Type B pancreatic cell (in vitro differentiated cells): ENCODE results near the gene RIPPLY2. TPM values are rescaled to one million over a fixed set of nuclear protein-coding genes. Genes with fewer than 3 reads are reported as not detected.

Experiments used
- DNase-seq: peaks from one replicate; pipeline ENCODE4 v3.0.0; 2021; ENCODE audit warnings: mixed read lengths; ENCODE audit not compliant: unreplicated experiment; ENCODE audit errors: extremely low spot score
- H3K27ac Mint-ChIP-seq: 2 replicates; pipeline ENCODE4 v1.8.0; 2021; ENCODE audit warnings: mild to moderate bottlenecking, mixed read lengths
- H3K27me3 Mint-ChIP-seq: 2 replicates; pipeline ENCODE4 v1.8.0; 2021; ENCODE audit warnings: mixed read lengths
- H3K36me3 Mint-ChIP-seq: 2 replicates; pipeline ENCODE4 v1.8.0; 2021; ENCODE audit warnings: mixed read lengths
- H3K4me1 Mint-ChIP-seq: one replicate; pipeline ENCODE4 v1.8.0; 2021; ENCODE audit warnings: mixed read lengths; ENCODE audit not compliant: unreplicated experiment
- H3K4me3 Mint-ChIP-seq: 2 replicates; pipeline ENCODE4 v1.8.0; 2021; ENCODE audit warnings: mild to moderate bottlenecking, mixed read lengths
- H3K9me3 Mint-ChIP-seq: 2 replicates; pipeline ENCODE4 v1.8.0; 2021; ENCODE audit warnings: mixed read lengths
- total RNA-seq: library from RNA; stranded (reverse); gene quantifications from 2 replicates; pipeline ENCODE4 v1.2.1, GENCODE V29; 2021; ENCODE audit warnings: low replicate concordance
- TF ChIP-seq, protein P1 (sequence below): fragments of 200-600 bp; sonication (generic); conservative IDR thresholded peaks from 2 replicates; pipeline ENCODE4 v1.5.0; 2021; ENCODE audit warnings: antibody characterized with exemption, mild to moderate bottlenecking

The RIPPLY2 gene
- total RNA-seq, 1 donor from 2014 or later = 1.8 TPM

DNA sequence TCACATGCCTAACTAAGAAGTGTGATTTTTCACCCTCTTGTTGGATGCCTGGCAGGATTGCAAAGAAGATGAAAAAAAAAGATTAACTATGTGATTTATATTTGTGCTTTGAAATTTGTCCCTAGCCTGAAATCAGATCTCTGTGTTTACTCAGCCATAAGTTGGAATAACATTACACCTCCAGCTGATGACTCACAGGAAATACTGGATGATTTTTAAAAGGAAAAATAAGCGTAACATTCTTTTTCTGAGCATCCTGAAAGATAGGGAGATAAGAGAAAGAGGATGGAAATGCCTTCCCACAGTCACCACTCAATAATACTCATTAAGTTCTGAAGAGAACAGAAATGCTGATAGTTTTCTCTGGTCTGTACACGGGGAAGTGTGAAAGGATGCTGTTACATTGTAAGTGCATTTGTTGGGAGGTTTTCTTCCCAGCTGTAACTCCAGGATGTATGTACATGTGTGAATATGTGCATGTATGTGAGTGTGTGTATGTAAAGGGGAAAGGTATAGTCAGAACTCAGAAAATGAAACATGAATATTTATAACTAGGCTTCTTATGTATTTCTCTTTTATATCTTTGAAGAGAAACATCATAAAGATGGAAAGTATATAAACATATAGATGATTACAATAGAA lies 37.4 kb upstream of the RIPPLY2 start:
- no peaks in the 10 kb centered on the region for H3K4me1 Mint-ChIP-seq
- no peak overlapping the region for H3K4me3 Mint-ChIP-seq
- no peaks in the 10 kb centered on the region for H3K36me3 Mint-ChIP-seq
- TF ChIP-seq, protein P1, sequence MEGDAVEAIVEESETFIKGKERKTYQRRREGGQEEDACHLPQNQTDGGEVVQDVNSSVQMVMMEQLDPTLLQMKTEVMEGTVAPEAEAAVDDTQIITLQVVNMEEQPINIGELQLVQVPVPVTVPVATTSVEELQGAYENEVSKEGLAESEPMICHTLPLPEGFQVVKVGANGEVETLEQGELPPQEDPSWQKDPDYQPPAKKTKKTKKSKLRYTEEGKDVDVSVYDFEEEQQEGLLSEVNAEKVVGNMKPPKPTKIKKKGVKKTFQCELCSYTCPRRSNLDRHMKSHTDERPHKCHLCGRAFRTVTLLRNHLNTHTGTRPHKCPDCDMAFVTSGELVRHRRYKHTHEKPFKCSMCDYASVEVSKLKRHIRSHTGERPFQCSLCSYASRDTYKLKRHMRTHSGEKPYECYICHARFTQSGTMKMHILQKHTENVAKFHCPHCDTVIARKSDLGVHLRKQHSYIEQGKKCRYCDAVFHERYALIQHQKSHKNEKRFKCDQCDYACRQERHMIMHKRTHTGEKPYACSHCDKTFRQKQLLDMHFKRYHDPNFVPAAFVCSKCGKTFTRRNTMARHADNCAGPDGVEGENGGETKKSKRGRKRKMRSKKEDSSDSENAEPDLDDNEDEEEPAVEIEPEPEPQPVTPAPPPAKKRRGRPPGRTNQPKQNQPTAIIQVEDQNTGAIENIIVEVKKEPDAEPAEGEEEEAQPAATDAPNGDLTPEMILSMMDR = no peak
- no peak overlapping the region for H3K27ac Mint-ChIP-seq
- no peaks in the 10 kb centered on the region for H3K9me3 Mint-ChIP-seq
- DNase-seq = no peak
- no peaks in the 10 kb centered on the region for H3K27me3 Mint-ChIP-seq

DNA sequence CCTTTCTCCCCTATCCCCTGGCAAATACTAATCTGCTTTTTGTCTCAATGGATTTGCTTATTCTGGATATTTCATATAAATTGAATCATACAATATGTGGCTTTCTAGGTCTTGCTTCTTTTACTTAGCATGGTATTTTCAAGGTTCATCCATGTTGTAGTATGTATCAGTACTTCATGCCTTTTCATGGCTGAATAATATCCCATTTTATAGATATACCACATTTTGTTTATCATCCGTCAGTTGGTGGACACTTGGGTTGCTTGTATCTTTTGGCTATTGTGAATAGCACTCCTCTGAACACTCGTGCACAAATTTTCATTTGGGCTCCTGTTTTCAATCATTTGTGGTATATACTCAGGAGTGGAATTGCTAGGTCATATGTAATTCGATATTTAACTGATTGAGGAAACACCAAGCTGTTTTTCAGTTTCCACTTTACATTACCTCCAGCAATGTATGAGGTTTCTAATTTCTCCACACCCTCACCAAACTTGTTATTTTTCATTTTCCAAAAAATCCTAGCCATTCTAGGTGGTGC lies 30.5 kb upstream of the RIPPLY2 start:
- TF ChIP-seq, protein P1 = no peak
- H3K27ac Mint-ChIP-seq = no peak overlapping the region
- H3K27me3 Mint-ChIP-seq = no peaks in the 10 kb centered on the region
- peaks cover 8% of the 10 kb centered on the region for H3K4me1 Mint-ChIP-seq
- H3K4me3 Mint-ChIP-seq = no peak overlapping the region
- no peak for DNase-seq
- no peaks in the 10 kb centered on the region for H3K36me3 Mint-ChIP-seq
- no peaks in the 10 kb centered on the region for H3K9me3 Mint-ChIP-seq

DNA sequence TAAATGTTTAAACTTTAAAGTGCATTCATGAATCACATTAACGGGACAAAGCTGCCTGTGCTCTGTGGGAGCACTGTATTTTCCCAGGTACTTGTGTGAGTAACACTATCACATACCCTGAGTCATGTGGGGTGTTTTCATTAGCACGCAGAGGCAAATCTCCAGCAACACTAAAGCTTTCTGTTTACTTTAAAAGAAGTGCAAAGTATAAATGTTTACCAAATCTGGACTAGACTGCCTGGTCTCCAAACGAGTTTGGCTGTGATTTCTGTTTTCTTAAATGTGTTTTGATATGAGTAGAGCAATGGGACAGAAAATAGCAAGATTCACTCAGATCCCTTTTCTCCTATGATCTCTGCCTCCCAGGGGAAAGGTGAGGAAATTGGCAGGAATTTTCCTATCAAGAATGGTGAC lies 28.8 kb upstream of the RIPPLY2 start:
- TF ChIP-seq, protein P1 = no peak
- no peak overlapping the region for H3K4me3 Mint-ChIP-seq
- DNase-seq = no peak
- H3K27me3 Mint-ChIP-seq = no peaks in the 10 kb centered on the region
- peaks cover 8% of the 10 kb centered on the region for H3K4me1 Mint-ChIP-seq
- H3K27ac Mint-ChIP-seq = no peak overlapping the region
- no peaks in the 10 kb centered on the region for H3K9me3 Mint-ChIP-seq
- H3K36me3 Mint-ChIP-seq = no peaks in the 10 kb centered on the region

DNA sequence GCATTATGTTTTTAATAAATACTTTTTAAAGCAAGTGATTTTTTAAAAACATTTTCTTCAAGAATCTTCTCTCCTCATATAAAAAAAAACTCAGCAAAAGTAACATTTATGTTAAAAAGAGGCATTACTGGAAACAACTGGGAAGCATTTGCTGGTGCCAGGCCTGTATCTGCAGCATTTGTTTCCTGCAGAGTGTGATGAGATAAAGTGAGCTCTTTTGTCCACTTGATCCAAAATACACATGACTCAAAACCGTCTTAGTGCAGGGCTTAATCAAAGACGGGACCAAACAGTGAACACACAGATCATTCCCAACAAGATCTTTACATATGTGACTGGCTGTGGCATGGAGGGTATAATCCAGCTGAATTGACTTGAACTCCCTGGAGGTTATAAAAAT lies 28.3 kb upstream of the RIPPLY2 start:
- TF ChIP-seq, protein P1 = no peak
- Mint-ChIP-seq H3K9me3 (no peaks in the 10 kb centered on the region), H3K27ac (no peak overlapping the region), H3K4me3 (no peak overlapping the region), H3K36me3 (no peaks in the 10 kb centered on the region), H3K4me1 (peaks cover 8% of the 10 kb centered on the region), H3K27me3 (no peaks in the 10 kb centered on the region)
- DNase-seq = no peak

DNA sequence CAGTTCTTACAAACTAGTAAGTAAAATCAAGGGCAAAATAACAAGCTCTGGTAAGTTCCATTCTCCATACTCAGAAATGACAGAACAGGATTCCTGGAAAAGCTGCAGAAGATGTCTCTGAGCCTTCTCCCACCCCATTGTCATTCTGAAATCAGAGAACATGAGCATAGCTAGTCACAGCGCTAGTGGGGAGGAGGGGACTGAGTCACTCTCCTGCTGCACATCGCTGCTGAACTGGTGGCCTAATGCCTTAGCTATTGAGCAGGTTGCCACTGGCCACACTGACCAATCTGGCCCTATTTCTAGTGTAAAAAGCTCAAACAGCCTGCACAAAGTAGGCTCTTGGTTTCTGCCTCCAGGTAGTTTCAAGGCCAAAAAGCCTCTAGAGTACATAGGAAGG lies 26.1 kb upstream of the RIPPLY2 start:
- peaks cover 8% of the 10 kb centered on the region for H3K4me1 Mint-ChIP-seq
- TF ChIP-seq, protein P1 = no peak
- H3K9me3 Mint-ChIP-seq = no peaks in the 10 kb centered on the region
- no peak overlapping the region for H3K4me3 Mint-ChIP-seq
- H3K27me3 Mint-ChIP-seq = no peaks in the 10 kb centered on the region
- no peaks in the 10 kb centered on the region for H3K36me3 Mint-ChIP-seq
- peak overlapping the region; percentile 16 for H3K27ac Mint-ChIP-seq
- DNase-seq = no peak
